Smooth muscle cell (in vitro differentiated cells): ENCODE data around the gene MTMR3. TPM values are rescaled to one million over a fixed set of nuclear protein-coding genes. Genes with fewer than 3 reads are reported as not detected.

Experiments
- DNase-seq: peaks from one replicate; lab custom pipeline; 2025; ENCODE audit not compliant: unreplicated experiment; lab: John Stamatoyannopoulos, UW
- H2AFZ ChIP-seq: fragments of 200-600 bp; sonication (generic); 2 replicates; pipeline ENCODE4 v1.6.0; 2016; ENCODE audit warnings: antibody characterized with exemption, low read depth, mild to moderate bottlenecking
- H3F3A ChIP-seq: fragments of 200-600 bp; sonication (generic); 2 replicates; pipeline ENCODE4 v1.6.0; 2017; ENCODE audit warnings: antibody characterized with exemption, low read depth
- H3K27ac ChIP-seq: fragments of 200-600 bp; sonication (generic); 2 replicates; pipeline ENCODE4 v1.5.1; 2016; ENCODE audit warnings: low read depth, mild to moderate bottlenecking
- H3K27me3 ChIP-seq: fragments of 200-600 bp; sonication (generic); 2 replicates; pipeline ENCODE4 v1.6.1; 2016; ENCODE audit warnings: low read depth, mild to moderate bottlenecking
- H3K36me3 ChIP-seq: fragments of 200-600 bp; sonication (generic); 2 replicates; pipeline ENCODE4 v1.5.1; 2016; ENCODE audit warnings: low read depth
- H3K4me1 ChIP-seq: fragments of 200-600 bp; sonication (generic); 2 replicates; pipeline ENCODE4 v1.5.1; 2016; ENCODE audit warnings: low read depth
- H3K4me2 ChIP-seq: fragments of 200-600 bp; sonication (generic); 2 replicates; pipeline ENCODE4 v1.6.0; 2016; ENCODE audit warnings: mild to moderate bottlenecking
- H3K4me3 ChIP-seq: fragments of 200-600 bp; sonication (generic); 2 replicates; pipeline ENCODE4 v1.5.1; 2016; ENCODE audit warnings: mild to moderate bottlenecking
- H3K79me2 ChIP-seq: fragments of 200-600 bp; sonication (generic); 2 replicates; pipeline ENCODE4 v1.6.0; 2016; ENCODE audit warnings: low read depth, mild to moderate bottlenecking
- H3K9ac ChIP-seq: fragments of 200-600 bp; sonication (generic); 2 replicates; pipeline ENCODE4 v1.6.0; 2016; ENCODE audit warnings: low read depth
- H3K9me3 ChIP-seq: fragments of 200-600 bp; sonication (generic); replicated peaks from 2 replicates; pipeline ENCODE4 v1.5.1; 2016; ENCODE audit warnings: low read depth
- H4K20me1 ChIP-seq: fragments of 200-600 bp; sonication (generic); 2 replicates; pipeline ENCODE4 v1.6.0; 2016; ENCODE audit warnings: low read depth
- CTCF ChIP-seq: fragments of 200-600 bp; sonication (generic); IDR thresholded peaks from 2 replicates; pipeline ENCODE4 v1.5.1; 2017; ENCODE audit warnings: borderline replicate concordance, mild to moderate bottlenecking, antibody characterized with exemption; ENCODE audit not compliant: insufficient read depth, poor library complexity, severe bottlenecking
- WGBS: methylation state at CpG from one replicate; pipeline ENCODE4 v1.1.7; 2016; ENCODE audit warnings: low lambda C conversion rate; 5-methylcytosine and 5-hydroxymethylcytosine counted together
- polyA plus RNA-seq: library from polyadenylated mRNA; unstranded; fragments of >200 nt; fragmentation: Nextera tagmentation; extraction: Ambion mirVana; gene quantifications from 2 replicates; pipeline ENCODE4 v1.2.1, GENCODE V29; 2016
- total RNA-seq: library from RNA; depleted of rRNA; stranded (reverse); fragments of >200 nt; gene quantifications from 2 replicates; pipeline ENCODE4 v1.2.3, GENCODE V29; 2014

MTMR3 gene
- total and polyA plus RNA-seq, 2 experiments from 2014 or later = 15.8 to 48.9 TPM

- no peak overlapping the region for H3K27ac ChIP-seq
- no peak for TF ChIP-seq CTCF
- no peak for DNase-seq
- 94% methylated on average over 6 of the region's 6 CpGs for WGBS
- no peak overlapping the region for H2AFZ ChIP-seq
- H4K20me1 ChIP-seq = no peaks in the 10 kb centered on the region
- H3K9ac ChIP-seq = no peak overlapping the region
- no peaks in the 10 kb centered on the region for H3K27me3 ChIP-seq
- H3F3A ChIP-seq = no peaks in the 10 kb centered on the region
- no peak overlapping the region for H3K4me2 ChIP-seq
- no peaks in the 10 kb centered on the region for H3K9me3 ChIP-seq
- no peaks in the 10 kb centered on the region for H3K79me2 ChIP-seq
- no peak overlapping the region for H3K4me3 ChIP-seq
- peaks cover 10% of the 10 kb centered on the region for H3K36me3 ChIP-seq
- H3K4me1 ChIP-seq = no peaks in the 10 kb centered on the region
Measured at GRCh38 chr22:30028731-30029130, 145.8 kb downstream of the MTMR3 start.

- no peak overlapping the region for H2AFZ ChIP-seq
- H3K27me3 ChIP-seq = no peaks in the 10 kb centered on the region
- no peaks in the 10 kb centered on the region for H3F3A ChIP-seq
- no peaks in the 10 kb centered on the region for H3K4me1 ChIP-seq
- TF ChIP-seq CTCF = no peak
- no peaks in the 10 kb centered on the region for H4K20me1 ChIP-seq
- no peak overlapping the region for H3K4me2 ChIP-seq
- no peak for DNase-seq
- no peak overlapping the region for H3K4me3 ChIP-seq
- H3K9me3 ChIP-seq = no peaks in the 10 kb centered on the region
- no peak overlapping the region for H3K27ac ChIP-seq
- no peaks in the 10 kb centered on the region for H3K79me2 ChIP-seq
- H3K9ac ChIP-seq = no peak overlapping the region
- peaks cover 5% of the 10 kb centered on the region for H3K36me3 ChIP-seq
Measured at GRCh38 chr22:30029512-30029911, 146.5 kb downstream of the MTMR3 start.

- H2AFZ ChIP-seq = no peak overlapping the region
- no peaks in the 10 kb centered on the region for H3K79me2 ChIP-seq
- no peaks in the 10 kb centered on the region for H4K20me1 ChIP-seq
- peaks cover 5% of the 10 kb centered on the region for H3K36me3 ChIP-seq
- no peaks in the 10 kb centered on the region for H3K27me3 ChIP-seq
- no peaks in the 10 kb centered on the region for H3K9me3 ChIP-seq
- WGBS = 62% methylated on average over 5 of the region's 5 CpGs
- no peak overlapping the region for H3K27ac ChIP-seq
- no peak overlapping the region for H3K4me3 ChIP-seq
- no peak for DNase-seq
- H3K4me1 ChIP-seq = no peaks in the 10 kb centered on the region
- no peak for TF ChIP-seq CTCF
- no peak overlapping the region for H3K4me2 ChIP-seq
- no peak overlapping the region for H3K9ac ChIP-seq
- H3F3A ChIP-seq = no peaks in the 10 kb centered on the region
Measured at GRCh38 chr22:30030329-30030728, 147.4 kb downstream of the MTMR3 start.

GRCh38 chr22:30031328-30031727, 148.4 kb downstream of the MTMR3 start:
- no peaks in the 10 kb centered on the region for H3K79me2 ChIP-seq
- no peaks in the 10 kb centered on the region for H4K20me1 ChIP-seq
- H3K9ac ChIP-seq = no peak overlapping the region
- H3F3A ChIP-seq = no peaks in the 10 kb centered on the region
- DNase-seq = no peak
- no peak overlapping the region for H2AFZ ChIP-seq
- WGBS = 96% methylated on average over 3 of the region's 3 CpGs
- TF ChIP-seq CTCF = no peak
- H3K27ac ChIP-seq = no peak overlapping the region
- H3K4me3 ChIP-seq = no peak overlapping the region
- no peaks in the 10 kb centered on the region for H3K36me3 ChIP-seq
- H3K4me1 ChIP-seq = no peaks in the 10 kb centered on the region
- no peaks in the 10 kb centered on the region for H3K9me3 ChIP-seq
- no peak overlapping the region for H3K4me2 ChIP-seq
- H3K27me3 ChIP-seq = no peaks in the 10 kb centered on the region
